GM12878 (cell line): ENCODE results near the gene RASGEF1B. TPM values are rescaled to one million over a fixed set of nuclear protein-coding genes. Genes with fewer than 3 reads are reported as not detected.

Source experiments
- ASH2L ChIP-seq: fragments of 300-600, 200-600 bp; sonication (generic); IDR thresholded peaks from 2 replicates; pipeline ENCODE4 v1.6.1; 2017; ENCODE audit warnings: low read depth, mild to moderate bottlenecking, borderline replicate concordance
- CBX3 ChIP-seq: fragments of 200-600 bp; sonication (generic); IDR thresholded peaks from 2 replicates; pipeline ENCODE4 v1.6.1; 2016; ENCODE audit warnings: low read depth, borderline replicate concordance
- CBX5 ChIP-seq: sonication (generic); IDR thresholded peaks from 2 replicates; pipeline ENCODE4 v1.6.1; 2016; ENCODE audit warnings: low read depth, moderate library complexity, mild to moderate bottlenecking, inconsistent platforms
- CHD1 ChIP-seq: IDR thresholded peaks from 2 replicates; pipeline ENCODE4 v1.6.1; 2012; ENCODE audit warnings: low read depth, low read length, improper control_type of control experiment
- CTCF ChIP-seq, 3 experiments: IDR thresholded peaks in 2 of 3; conservative IDR thresholded peaks in 1 of 3; 2 replicates each; pipeline ENCODE4 v1.5.1; 2011; ENCODE audit warnings: low read depth in 3 of 3, low read length in 3 of 3, mild to moderate bottlenecking in 3 of 3, control low read depth in 2 of 3, moderate library complexity in 2 of 3, inconsistent platforms in 1 of 3, mixed read lengths in 1 of 3; ENCODE audit not compliant: control insufficient read depth in 2 of 3, insufficient read depth in 1 of 3; ENCODE audit errors: extremely low read depth in 1 of 3
- ESRRA ChIP-seq: IDR thresholded peaks from 2 replicates; pipeline ENCODE4 v1.6.1; 2012; ENCODE audit warnings: mild to moderate bottlenecking, low read length, improper control_type of control experiment
- ETV6 ChIP-seq, 2 experiments: fragments of 450-650 bp in 1 of 2; IDR thresholded peaks in 1 of 2; conservative IDR thresholded peaks in 1 of 2; 2 replicates each; pipeline ENCODE4 v1.6.1; 2014; ENCODE audit warnings: antibody characterized with exemption in 1 of 2, borderline replicate concordance in 1 of 2, low read depth in 1 of 2, mild to moderate bottlenecking in 1 of 2, moderate library complexity in 1 of 2
- FOXK2 ChIP-seq: fragments of 450-650 bp; IDR thresholded peaks from 2 replicates; pipeline ENCODE4 v1.6.1; 2017; ENCODE audit warnings: mild to moderate bottlenecking, moderate library complexity
- HDAC2 ChIP-seq: fragments of 200-600 bp; sonication (generic); IDR thresholded peaks from 2 replicates; pipeline ENCODE4 v1.6.1; 2017
- HDAC6 ChIP-seq: fragments of 200-600 bp; sonication (generic); IDR thresholded peaks from one replicate; pipeline ENCODE4 v1.8.0; 2017; ENCODE audit warnings: antibody characterized with exemption; ENCODE audit not compliant: unreplicated experiment
- KDM1A ChIP-seq: fragments of 200-600 bp; sonication (generic); IDR thresholded peaks from 2 replicates; pipeline ENCODE4 v1.6.1; 2016; ENCODE audit warnings: borderline replicate concordance
- NKRF ChIP-seq: fragments of 450-650 bp; conservative IDR thresholded peaks from 2 replicates; pipeline ENCODE4 v1.6.1; 2017; ENCODE audit warnings: mild to moderate bottlenecking, moderate library complexity
- SKIL ChIP-seq: fragments of 450-650 bp; IDR thresholded peaks from 2 replicates; pipeline ENCODE4 v1.6.1; 2017; ENCODE audit warnings: mild to moderate bottlenecking, low read depth, inconsistent platforms; ENCODE audit not compliant: poor library complexity, severe bottlenecking
- SMC3 ChIP-seq: IDR thresholded peaks from 2 replicates; pipeline ENCODE4 v1.6.1; 2011; ENCODE audit warnings: low read length, improper control_type of control experiment, borderline replicate concordance
- SPI1 ChIP-seq: IDR thresholded peaks from 2 replicates; pipeline ENCODE4 v1.6.1; 2011; ENCODE audit warnings: low read depth, mild to moderate bottlenecking, low read length, moderate library complexity, borderline replicate concordance; ENCODE audit not compliant: insufficient read depth
- TBL1XR1 ChIP-seq: IDR thresholded peaks from 2 replicates; pipeline ENCODE4 v1.6.1; 2012; ENCODE audit warnings: low read depth, low read length, improper control_type of control experiment
- ZBED1 ChIP-seq: IDR thresholded peaks from 2 replicates; pipeline ENCODE4 v1.6.1; 2016; ENCODE audit warnings: borderline replicate concordance
- ZBTB33 ChIP-seq: fragments of 450-650 bp; IDR thresholded peaks from 2 replicates; pipeline ENCODE4 v1.6.1; 2017; ENCODE audit warnings: mild to moderate bottlenecking
- polyA plus RNA-seq, 11 experiments: library from polyadenylated mRNA; depleted of rRNA in 4 of 11; unstranded in 6 of 11; stranded (reverse) in 5 of 11; fragments of >200 nt; fragmentation: Nextera tagmentation in 4 of 11; fragmentation: Illumina TruSeq in 1 of 11; extraction: Ambion mirVana in 4 of 11; extraction: Trizol in 1 of 11; gene quantifications; 1 replicate in 1 of 11; 2 replicates in 10 of 11; pipeline versions ENCODE4 v1.2.1 to v1.2.3, GENCODE V29; 2011 to 2016; ENCODE audit warnings: inconsistent platforms in 2 of 11, missing spikeins in 2 of 11, low read depth in 1 of 11
- total RNA-seq, 4 experiments: library from RNA; depleted of rRNA in 3 of 4; stranded (reverse); fragments of >200 nt in 3 of 4; fragmentation: Illumina TruSeq in 1 of 4; extraction: Trizol in 1 of 4; gene quantifications; 2 replicates each; pipeline versions ENCODE4 v1.2.1 to v1.2.3, GENCODE V29; 2013 to 2021

The RASGEF1B gene
- total and polyA plus RNA-seq, 10 of the 15 experiments (the other 5 are each of a cell fraction or from before 2014, with no cell fraction given): 0.03 to 0.24 (median 0.10) TPM; not detected in 2

GRCh38 chr4:81472281-81473182 lies 825 bp upstream of the RASGEF1B start (continued):
- no peak for TF ChIP-seq NKRF
- 0 out of 2 replicates have a peak, but pooled peaks have one; percentile 4 for TF ChIP-seq ASH2L
- TF ChIP-seq FOXK2: no peak
- no peak for TF ChIP-seq CBX3
- TF ChIP-seq KDM1A: no peak
- no peak for TF ChIP-seq SPI1
- no peak for TF ChIP-seq ZBED1
- TF ChIP-seq HDAC6: no peak
- no peak for TF ChIP-seq HDAC2
- no peak for TF ChIP-seq TBL1XR1
- TF ChIP-seq SMC3: no peak
- TF ChIP-seq ETV6 (conservative IDR thresholded peaks at IDR 0.05 in 1 of 2, IDR thresholded peaks at IDR 0.05 in 1 of 2; ENCODE audit: borderline replicate concordance in 1 of 2, low read depth in 1 of 2): no peak
- no peak for TF ChIP-seq SKIL
- peak; percentile 25 to 39 (median 25); a peak in 5 of 6 replicates for TF ChIP-seq CTCF (IDR thresholded peaks at IDR 0.05 in 2 of 3, conservative IDR thresholded peaks at IDR 0.05 in 1 of 3; ENCODE audit: control insufficient read depth in 2 of 3, extremely low read depth in 1 of 3, insufficient read depth in 1 of 3, low read depth in 3 of 3, low read length in 3 of 3)
- no peak for TF ChIP-seq ZBTB33
- no peak for TF ChIP-seq CHD1
- TF ChIP-seq CBX5: no peak
- no peak for TF ChIP-seq ESRRA
